ENCODE measurements around the gene ATXN7. TPM values are rescaled to one million over a fixed set of nuclear protein-coding genes. Genes with fewer than 3 reads are reported as not detected.

Gene ATXN7
- total RNA-seq, 1 experiment from 2014 or later: 27.5 TPM

GRCh38 chr3:63980019-63980418, 116.4 kb downstream of the ATXN7 start:
- ChIA-PET CTCF (interaction anchor here (1.5 kb wide), 1 partner anchor 14 kb away, joined by 3 read pairs; no protein-coding TSS in a partner anchor), POLR2A (no interaction called here), RAD21 (ENCODE audit: low non-redundant PET in 1 of 2, low total read pairs in 2 of 2, uncharacterized antibody in 2 of 2, unreplicated experiment in 2 of 2) (no interaction called here)
- Histone ChIP-seq H4K20me1 (ENCODE audit: insufficient read depth) (no peaks in the 10 kb centered on the region; the same call in 1 of the 2 replicates), H3K36me3 (ENCODE audit: control insufficient read depth in 1 of 2, insufficient read depth in 2 of 2, low read length in 2 of 2) (peaks cover 3 to 12% of the 10 kb centered on the region in 2 experiments; a peak in 2 of 4 replicates), H3K4me1 (ENCODE audit: control insufficient read depth in 1 of 2, insufficient read depth in 2 of 2, low read length in 2 of 2) (no peaks in the 10 kb centered on the region), H3K4me2 (ENCODE audit: low read length) (no peak overlapping the region), H3K27me3 (ENCODE audit: insufficient read depth, low read length) (no peaks in the 10 kb centered on the region), H3K27ac (ENCODE audit: low read depth, low read length) (no peak overlapping the region), H3K9me2 (ENCODE audit: insufficient read depth) (no peaks in the 10 kb centered on the region), H3K4me3 (replicated peaks in 1 of 2; ENCODE audit: low read depth in 1 of 2, low read length in 2 of 2) (no peak overlapping the region), H2AFZ (ENCODE audit: low read depth, low read length, poor library complexity, severe bottlenecking) (no peak overlapping the region), H3K79me2 (ENCODE audit: insufficient read depth, low read length) (peaks cover 4% of the 10 kb centered on the region), H3K9me3 (ENCODE audit: control insufficient read depth in 1 of 2, insufficient read depth in 1 of 2, low read depth in 1 of 2, low read length in 2 of 2) (no peaks in the 10 kb centered on the region), H3K9ac (ENCODE audit: low read length) (no peak overlapping the region)
- TF ChIP-seq ZFX (IDR thresholded peaks at IDR 0.05) (no peak), TCF7L2 (IDR thresholded peaks at IDR 0.05; ENCODE audit: borderline replicate concordance, extremely low read depth, insufficient read depth, insufficient read length) (no peak), SIN3A (IDR thresholded peaks at IDR 0.05; ENCODE audit: low read depth) (no peak), EGR1 (IDR thresholded peaks at IDR 0.05; ENCODE audit: low read depth) (no peak), REST (IDR thresholded peaks at IDR 0.05; ENCODE audit: low read depth) (no peak), YY1 (IDR thresholded peaks at IDR 0.05; ENCODE audit: extremely low read depth, insufficient replicate concordance, low read depth, low read length) (no peak), CTCF (IDR thresholded peaks at IDR 0.05 in 2 of 3, conservative IDR thresholded peaks at IDR 0.05 in 1 of 3; ENCODE audit: borderline replicate concordance in 1 of 3, insufficient read depth in 1 of 3, low read depth in 2 of 3, low read length in 2 of 3) (no peak), ZNF274 (IDR thresholded peaks at IDR 0.05; ENCODE audit: low read depth, low read length) (no peak), JUND (IDR thresholded peaks at IDR 0.05) (no peak), CBX3 (IDR thresholded peaks at IDR 0.05; ENCODE audit: low read depth) (no peak), EZH2phosphoT487 (IDR thresholded peaks at IDR 0.05; ENCODE audit: borderline replicate concordance) (no peak), FOSL1 (IDR thresholded peaks at IDR 0.05; ENCODE audit: low read depth) (no peak), POLR2AphosphoS5 (IDR thresholded peaks at IDR 0.05; ENCODE audit: low read depth, low read length) (no peak), CEBPB (IDR thresholded peaks at IDR 0.05; ENCODE audit: low read depth) (no peak), SRF (IDR thresholded peaks at IDR 0.05; ENCODE audit: low read depth) (no peak), POLR2A (IDR thresholded peaks at IDR 0.05; ENCODE audit: borderline replicate concordance, extremely low read depth, insufficient read depth, insufficient read length) (no peak), RAD21 (IDR thresholded peaks at IDR 0.05; ENCODE audit: low read depth) (no peak), SP1 (IDR thresholded peaks at IDR 0.05; ENCODE audit: low read depth) (no peak)
- TF ChIP-seq, protein P1, sequence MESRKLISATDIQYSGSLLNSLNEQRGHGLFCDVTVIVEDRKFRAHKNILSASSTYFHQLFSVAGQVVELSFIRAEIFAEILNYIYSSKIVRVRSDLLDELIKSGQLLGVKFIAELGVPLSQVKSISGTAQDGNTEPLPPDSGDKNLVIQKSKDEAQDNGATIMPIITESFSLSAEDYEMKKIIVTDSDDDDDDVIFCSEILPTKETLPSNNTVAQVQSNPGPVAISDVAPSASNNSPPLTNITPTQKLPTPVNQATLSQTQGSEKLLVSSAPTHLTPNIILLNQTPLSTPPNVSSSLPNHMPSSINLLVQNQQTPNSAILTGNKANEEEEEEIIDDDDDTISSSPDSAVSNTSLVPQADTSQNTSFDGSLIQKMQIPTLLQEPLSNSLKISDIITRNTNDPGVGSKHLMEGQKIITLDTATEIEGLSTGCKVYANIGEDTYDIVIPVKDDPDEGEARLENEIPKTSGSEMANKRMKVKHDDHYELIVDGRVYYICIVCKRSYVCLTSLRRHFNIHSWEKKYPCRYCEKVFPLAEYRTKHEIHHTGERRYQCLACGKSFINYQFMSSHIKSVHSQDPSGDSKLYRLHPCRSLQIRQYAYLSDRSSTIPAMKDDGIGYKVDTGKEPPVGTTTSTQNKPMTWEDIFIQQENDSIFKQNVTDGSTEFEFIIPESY (IDR thresholded peaks at IDR 0.05; ENCODE audit: extremely low read depth, insufficient replicate concordance, low read length): no peak
- DNase-seq (ENCODE audit: low read depth, low spot score) (no peak), ATAC-seq (no peak)
- intact Hi-C loops (cut with micrococcal nuclease): no loop called here
- BruUV-seq (replicated peaks): no TSS peak

Measured in HCT116 (cell line).